GM19324 (cell line): ENCODE results near the gene INHBC.
"Not testable (repeated sequence)": the region's sequence is repeated elsewhere in the genome, so short reads cannot be mapped to it uniquely, and the experiment has no call there.

ENCODE experiments used
- ATAC-seq: cut with Tn5 transposase; IDR thresholded peaks from one replicate; pipeline ENCODE4 v1.9.1; 2021; ENCODE audit warnings: mild to moderate bottlenecking, moderate library complexity; ENCODE audit not compliant: unreplicated experiment, low FRiP score

INHBC gene, protein sequence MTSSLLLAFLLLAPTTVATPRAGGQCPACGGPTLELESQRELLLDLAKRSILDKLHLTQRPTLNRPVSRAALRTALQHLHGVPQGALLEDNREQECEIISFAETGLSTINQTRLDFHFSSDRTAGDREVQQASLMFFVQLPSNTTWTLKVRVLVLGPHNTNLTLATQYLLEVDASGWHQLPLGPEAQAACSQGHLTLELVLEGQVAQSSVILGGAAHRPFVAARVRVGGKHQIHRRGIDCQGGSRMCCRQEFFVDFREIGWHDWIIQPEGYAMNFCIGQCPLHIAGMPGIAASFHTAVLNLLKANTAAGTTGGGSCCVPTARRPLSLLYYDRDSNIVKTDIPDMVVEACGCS

GRCh38 chr12:57434517-57435223, at the start of gene INHBC:
Gene INHBC (plus strand): TSS chr12:57434784. CDS start chr12:57434887, 103 bp downstream.
- no peak for ATAC-seq

GRCh38 chr12:57385586-57385985, 49.0 kb upstream of the INHBC start:
- ATAC-seq: no peak

DNA sequence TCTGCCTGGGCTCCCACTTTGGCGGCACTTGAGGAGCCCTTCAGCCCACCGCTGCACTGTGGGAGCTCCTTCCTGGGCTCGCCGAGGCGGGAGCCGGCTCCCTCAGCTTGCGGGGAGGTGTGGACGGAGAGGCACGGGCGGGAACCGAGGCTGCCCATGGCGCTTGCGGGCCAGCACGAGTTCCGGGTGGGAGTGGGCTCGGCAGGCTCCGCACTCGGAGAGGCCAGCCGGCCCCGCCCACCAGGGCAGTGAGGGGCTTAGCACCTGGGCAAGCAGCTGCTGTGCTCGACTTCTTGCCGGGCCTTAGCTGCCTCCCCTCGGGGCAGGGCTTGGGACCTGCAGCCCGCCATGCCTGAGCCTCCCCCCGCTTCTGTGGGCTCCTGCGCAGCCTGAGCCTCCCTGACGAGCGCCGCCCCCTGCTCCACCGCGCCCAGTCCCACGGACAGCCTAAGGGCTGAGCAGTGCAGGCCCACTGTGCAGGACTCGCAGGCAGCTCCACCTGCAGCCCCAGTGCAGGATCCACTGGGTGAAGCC, 48.3 kb upstream of the INHBC start:
- ATAC-seq: no peak

DNA sequence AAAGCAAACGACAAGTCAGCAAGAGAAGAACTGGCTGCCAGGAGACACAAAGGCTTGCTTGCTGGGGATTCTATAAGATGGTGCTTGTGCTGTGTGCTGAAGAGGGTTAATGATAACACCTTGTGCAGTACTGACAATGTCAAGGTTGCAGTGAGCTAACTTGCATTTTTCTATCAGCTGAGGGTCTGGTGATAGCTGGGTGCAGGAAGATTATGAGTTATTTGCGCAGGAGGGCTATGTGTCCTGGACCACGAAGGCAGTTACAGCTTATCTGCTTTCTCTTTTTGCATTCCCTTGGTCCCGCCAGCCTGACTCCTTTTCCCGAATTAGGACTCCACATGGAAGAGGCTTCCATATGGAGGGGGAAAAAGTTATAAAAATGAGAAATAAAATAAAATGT, 46.2 kb upstream of the INHBC start:
- ATAC-seq: no peak

DNA sequence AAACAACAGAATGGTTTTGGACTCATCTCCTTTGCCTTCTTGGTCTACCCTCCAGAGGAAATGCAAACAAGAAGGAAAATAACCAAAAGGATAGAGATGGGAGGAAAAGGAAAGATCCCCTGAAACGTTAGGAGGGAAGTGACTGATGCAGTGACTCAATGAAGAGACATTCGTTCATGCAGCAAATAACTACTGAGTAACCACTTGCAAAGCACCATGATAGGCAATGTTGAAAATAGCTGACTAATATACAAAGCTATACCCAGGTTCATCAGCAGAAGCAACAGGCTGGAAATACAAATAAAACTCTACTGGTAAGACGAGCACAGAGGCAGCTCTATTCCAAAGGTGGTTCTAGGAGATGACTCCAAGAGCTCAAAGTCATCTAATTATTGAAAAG, 45.6 kb upstream of the INHBC start:
- ATAC-seq: no peak

- ATAC-seq: no peak
Observed at GRCh38 chr12:57390174-57390573, 44.4 kb upstream of the INHBC start.

GRCh38 chr12:57395121-57395520, 39.5 kb upstream of the INHBC start:
- no peak for ATAC-seq

- no peak for ATAC-seq
Observed at GRCh38 chr12:57397441-57397840, 37.1 kb upstream of the INHBC start.

DNA sequence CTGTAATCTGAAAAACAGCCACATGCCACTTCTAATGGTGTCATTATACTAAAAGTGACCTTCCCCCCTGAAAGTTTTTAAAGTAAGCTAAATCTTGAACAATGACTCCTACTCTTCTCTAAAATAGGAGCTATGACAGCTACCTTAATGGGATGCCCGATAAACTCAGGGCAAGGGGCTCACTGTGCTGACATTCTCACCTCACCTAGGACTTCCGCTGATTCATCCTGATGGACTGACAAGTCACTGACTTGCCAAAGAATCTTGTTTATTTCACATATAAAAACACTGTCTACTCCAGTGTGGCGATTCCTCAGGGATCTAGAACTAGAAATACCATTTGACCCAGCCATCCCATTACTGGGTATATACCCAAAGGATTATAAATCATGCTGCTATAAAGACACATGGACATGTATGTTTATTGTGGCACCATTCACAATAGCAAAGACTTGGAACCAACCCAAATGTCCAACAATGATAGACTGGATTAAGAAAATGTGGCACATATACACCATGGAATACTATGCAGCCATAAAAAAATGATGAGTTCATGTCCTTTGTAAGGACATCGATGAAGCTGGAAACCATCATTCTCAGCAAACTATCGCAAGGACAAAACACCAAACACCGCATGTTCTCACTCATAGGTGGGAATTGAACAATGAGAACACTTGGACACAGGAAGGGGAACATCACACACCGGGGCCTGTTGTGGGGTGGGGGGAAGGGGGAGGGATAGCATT, 34.7 kb upstream of the INHBC start:
- not testable (repeated sequence) for ATAC-seq

GRCh38 chr12:57401165-57401564, 33.4 kb upstream of the INHBC start:
- no peak for ATAC-seq

DNA sequence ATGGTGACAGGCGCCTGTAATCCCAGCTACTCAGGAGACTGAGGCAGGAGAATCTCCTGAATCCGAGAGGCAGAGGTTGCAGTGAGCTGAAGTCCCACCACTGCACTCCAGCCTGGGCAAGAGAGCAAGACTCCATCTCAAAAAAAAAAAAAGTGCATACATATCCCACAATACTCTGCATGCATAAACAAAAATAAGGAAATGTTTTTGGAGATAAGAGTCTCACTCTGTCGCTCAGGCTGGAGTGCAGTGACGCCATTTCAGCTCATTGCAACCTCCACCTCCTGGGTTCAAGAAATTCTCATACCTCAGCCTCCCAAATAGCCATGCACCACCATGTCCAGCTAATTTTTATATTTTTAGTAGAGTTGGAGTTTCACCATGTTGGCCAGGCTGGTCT, 32.4 kb upstream of the INHBC start:
- ATAC-seq: not testable (repeated sequence)

GRCh38 chr12:57404966-57405640, 29.5 kb upstream of the INHBC start:
- ATAC-seq: no peak

DNA sequence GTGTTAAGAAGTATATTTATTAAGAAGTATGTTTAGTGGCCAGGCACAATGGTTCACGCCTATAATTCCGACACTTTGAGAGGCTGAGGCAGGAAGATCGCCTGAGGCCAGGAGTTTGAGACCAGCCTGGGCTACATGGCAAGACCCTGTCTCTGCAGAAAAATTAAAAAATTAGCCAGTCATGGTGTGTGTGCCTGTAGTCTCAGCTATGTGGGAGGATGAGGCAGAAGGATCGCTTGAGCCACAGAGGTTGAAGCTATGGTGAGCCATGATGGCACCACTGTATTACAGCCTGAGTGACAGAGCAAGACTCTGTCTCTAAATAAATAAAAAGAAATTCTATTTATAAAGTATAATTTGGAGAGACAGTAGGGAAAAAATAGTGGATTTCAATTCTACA, 24.1 kb upstream of the INHBC start:
- no peak for ATAC-seq

DNA sequence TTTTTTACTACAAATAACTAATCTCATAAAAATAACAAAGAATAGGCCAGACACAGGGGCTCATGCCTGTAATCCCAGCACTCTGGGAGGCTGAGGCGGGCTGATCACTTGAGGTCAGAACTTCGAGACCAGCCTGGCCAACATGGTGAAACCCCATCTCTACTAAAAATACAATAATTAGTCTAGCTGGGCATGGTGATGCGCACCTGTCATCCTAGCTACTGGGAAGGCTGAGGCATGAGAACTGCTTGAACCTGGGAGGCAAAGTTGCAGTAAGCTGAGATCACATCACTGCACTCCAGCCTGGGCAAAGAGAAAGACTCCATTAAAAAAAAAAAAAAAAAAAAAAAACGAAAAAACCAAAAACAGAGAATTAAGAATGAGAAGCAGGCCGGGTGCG, 20.4 kb upstream of the INHBC start:
- not testable (repeated sequence) for ATAC-seq

DNA sequence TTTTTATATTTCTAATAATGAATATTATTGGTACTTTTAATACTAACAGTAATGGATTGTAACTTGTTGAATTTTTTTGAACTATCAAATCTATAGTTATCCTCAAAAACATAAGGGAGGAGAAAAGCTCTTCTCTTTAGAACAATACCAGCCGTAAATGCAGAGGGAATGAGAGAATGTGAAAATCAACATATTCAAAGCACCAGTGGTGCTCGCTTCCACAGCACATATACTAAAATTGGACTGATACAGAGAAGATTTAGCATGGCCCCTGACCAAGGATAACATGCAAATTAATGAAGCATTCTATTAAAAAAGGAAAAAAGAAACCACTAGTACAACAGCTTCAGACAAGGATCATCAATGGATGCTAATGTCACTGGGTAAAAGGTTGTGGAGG, 19.5 kb upstream of the INHBC start:
- no peak for ATAC-seq

DNA sequence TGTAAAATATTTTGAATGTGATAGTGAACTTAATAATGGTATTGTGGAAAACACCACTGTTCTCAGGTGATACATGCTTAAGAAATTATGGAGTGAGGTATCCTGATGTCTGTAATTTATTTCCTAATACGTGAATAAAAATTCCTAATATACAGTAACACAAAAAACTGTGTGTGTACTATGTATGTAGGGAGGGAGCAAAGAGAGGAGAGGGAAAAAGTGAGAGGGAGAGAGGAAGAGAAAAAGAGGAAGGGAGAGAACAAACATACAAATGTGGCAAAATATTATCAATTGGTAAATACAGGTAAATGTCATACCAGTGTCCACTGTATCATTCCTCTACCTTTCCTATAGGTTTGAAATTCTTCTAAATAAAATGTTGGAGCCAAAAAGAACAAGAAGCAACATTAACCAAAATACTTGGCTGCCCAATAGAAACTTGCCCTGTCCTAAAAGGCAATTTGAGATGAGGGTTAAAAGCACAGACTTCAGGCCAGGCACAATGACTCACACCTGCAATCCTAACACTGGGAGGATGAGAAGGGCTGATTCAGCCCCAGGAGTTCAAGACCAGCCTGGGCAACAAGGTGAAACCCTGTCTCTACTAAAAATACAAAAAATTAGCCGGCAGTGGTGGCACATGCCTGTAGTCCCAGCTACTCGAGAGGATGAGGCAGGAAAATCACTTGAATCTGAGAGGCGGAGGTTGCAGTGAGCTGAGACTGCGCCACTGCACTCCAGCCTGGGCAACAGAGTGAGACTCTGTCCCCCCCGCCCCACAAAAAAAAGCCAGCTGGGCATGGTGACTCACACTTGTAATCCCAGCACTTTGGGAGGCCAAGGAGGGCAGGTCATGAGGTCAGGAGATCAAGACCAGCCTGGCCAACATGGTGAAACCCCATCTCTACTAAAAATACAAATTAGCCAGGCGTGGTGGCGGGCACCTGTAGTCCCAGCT, 18.3 kb upstream of the INHBC start:
- no peak for ATAC-seq

DNA sequence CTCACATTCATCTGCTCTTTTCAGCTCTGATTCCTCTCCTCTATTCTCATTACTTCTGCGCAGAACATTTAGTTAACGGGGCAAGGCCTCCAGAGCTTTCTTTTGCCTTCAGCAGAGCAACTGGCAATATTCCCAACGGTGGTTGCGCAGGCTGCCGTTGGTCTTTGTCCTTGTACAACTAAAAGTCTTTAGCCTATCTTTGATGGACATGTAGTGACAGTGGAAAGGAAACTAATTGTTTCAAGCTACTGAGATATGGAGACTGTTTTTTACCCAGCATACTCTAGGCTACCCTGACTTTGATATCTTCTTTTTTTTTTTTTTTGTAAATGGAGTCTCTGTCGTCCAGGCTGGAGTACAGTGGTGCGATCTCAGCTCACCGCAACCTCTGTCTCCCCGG, 16.3 kb upstream of the INHBC start:
- ATAC-seq: no peak

- ATAC-seq: no peak
Observed at GRCh38 chr12:57419495-57419894, 15.1 kb upstream of the INHBC start.

DNA sequence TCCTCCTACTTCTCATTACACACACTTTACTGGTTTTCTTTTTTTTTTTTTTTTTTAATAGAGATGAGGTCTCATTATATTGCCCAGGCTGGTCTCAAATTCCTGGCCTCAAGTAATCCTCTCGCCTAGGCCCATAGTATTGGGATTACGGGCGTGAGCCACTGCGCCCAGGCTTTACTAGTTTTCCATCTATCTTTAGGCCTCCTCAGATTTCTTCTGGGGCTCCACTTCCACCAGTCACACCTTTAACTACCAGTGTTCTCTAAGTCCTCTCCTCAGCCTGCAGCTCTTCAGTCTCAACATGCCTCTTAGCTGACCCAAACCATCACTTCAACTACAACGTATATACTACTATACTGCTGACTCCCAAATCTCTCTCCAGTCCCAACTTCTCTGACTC, 14.1 kb upstream of the INHBC start:
- ATAC-seq: no peak
